Neural cell (in vitro differentiated cells): ENCODE results near the gene PYGO2.

Experiments used
- POLR2AphosphoS5 ChIP-seq: IDR thresholded peaks from 2 replicates; pipeline ENCODE4 v1.6.1; 2012
- REST ChIP-seq: IDR thresholded peaks from 2 replicates; pipeline ENCODE4 v1.6.1; 2012; ENCODE audit warnings: borderline replicate concordance

- TF ChIP-seq POLR2AphosphoS5 (no peak), REST (no peak)
These were observed 27.7 kb upstream of the PYGO2 start for GRCh38 chr1:154989195-154989860.
